ENCODE results near the gene FIBP. TPM values are rescaled to one million over a fixed set of nuclear protein-coding genes. Genes with fewer than 3 reads are reported as not detected.
A peak's percentile ranks its signal among the peaks of the same experiment; 100 is the strongest.

Gene FIBP
- total RNA-seq (2014; rRNA removed; shearing (Covaris generic); ENCODE audit: low replicate concordance), result 61.1 and 89.5 TPM in 2 replicates

GRCh38 chr11:65888163-65888814 is at the start of gene FIBP:
Gene FIBP (minus strand): TSS chr11:65888471. CDS start chr11:65888418, 53 bp downstream.
- in situ Hi-C loops (cut with HindIII; ENCODE audit: low pct_unique_long_range_greater_than_20kb, low sequenced_read_pairs), result no loop called here

GRCh38 chr11:65937766-65938165 is 49.5 kb upstream of the FIBP start:
- no peak for DNase-seq (ENCODE audit: low read depth)
- in situ Hi-C loops (cut with HindIII; ENCODE audit: low pct_unique_long_range_greater_than_20kb, low sequenced_read_pairs), result no loop called here

More at GRCh38 chr11:65888163-65888814, at the start of gene FIBP:
- DNase-seq (ENCODE audit: low read depth), result peak; percentile 92

GRCh38 chr11:65934014-65934413 is 45.7 kb upstream of the FIBP start:
- in situ Hi-C loops (cut with HindIII; ENCODE audit: low pct_unique_long_range_greater_than_20kb, low sequenced_read_pairs), result no loop called here
- DNase-seq (ENCODE audit: low read depth), result no peak

- in situ Hi-C loops (cut with HindIII; ENCODE audit: low pct_unique_long_range_greater_than_20kb, low sequenced_read_pairs), result no loop called here
- no peak for DNase-seq (ENCODE audit: low read depth)
These were observed 44.3 kb upstream of the FIBP start for GRCh38 chr11:65932558-65932919.

- DNase-seq (ENCODE audit: low read depth), result no peak
- in situ Hi-C loops (cut with HindIII; ENCODE audit: low pct_unique_long_range_greater_than_20kb, low sequenced_read_pairs), result no loop called here
These were observed 43.7 kb upstream of the FIBP start for GRCh38 chr11:65931773-65932557.

GRCh38 chr11:65928667-65929066 is 40.4 kb upstream of the FIBP start:
- DNase-seq (ENCODE audit: low read depth), result no peak
- in situ Hi-C loops (cut with HindIII; ENCODE audit: low pct_unique_long_range_greater_than_20kb, low sequenced_read_pairs), result no loop called here

- in situ Hi-C loops (cut with HindIII; ENCODE audit: low pct_unique_long_range_greater_than_20kb, low sequenced_read_pairs), result no loop called here
- no peak for DNase-seq (ENCODE audit: low read depth)
These were observed 39.7 kb upstream of the FIBP start for GRCh38 chr11:65927904-65928397.

- in situ Hi-C loops (cut with HindIII; ENCODE audit: low pct_unique_long_range_greater_than_20kb, low sequenced_read_pairs), result no loop called here
- DNase-seq (ENCODE audit: low read depth), result no peak
These were observed 37.1 kb upstream of the FIBP start for GRCh38 chr11:65925397-65925796.

GRCh38 chr11:65922565-65922964 is 34.3 kb upstream of the FIBP start:
- in situ Hi-C loops (cut with HindIII; ENCODE audit: low pct_unique_long_range_greater_than_20kb, low sequenced_read_pairs), result no loop called here
- DNase-seq (ENCODE audit: low read depth), result no peak

- in situ Hi-C loops (cut with HindIII; ENCODE audit: low pct_unique_long_range_greater_than_20kb, low sequenced_read_pairs), result no loop called here
- DNase-seq (ENCODE audit: low read depth), result no peak
These were observed 33.6 kb upstream of the FIBP start for GRCh38 chr11:65921876-65922275.

- no peak for DNase-seq (ENCODE audit: low read depth)
- in situ Hi-C loops (cut with HindIII; ENCODE audit: low pct_unique_long_range_greater_than_20kb, low sequenced_read_pairs), result no loop called here
These were observed 32.8 kb upstream of the FIBP start for GRCh38 chr11:65921033-65921555.

- DNase-seq (ENCODE audit: low read depth), result no peak
- in situ Hi-C loops (cut with HindIII; ENCODE audit: low pct_unique_long_range_greater_than_20kb, low sequenced_read_pairs), result no loop called here
These were observed 32.1 kb upstream of the FIBP start for GRCh38 chr11:65920372-65920802.

GRCh38 chr11:65919573-65920371 is 31.5 kb upstream of the FIBP start:
- DNase-seq (ENCODE audit: low read depth), result no peak
- in situ Hi-C loops (cut with HindIII; ENCODE audit: low pct_unique_long_range_greater_than_20kb, low sequenced_read_pairs), result no loop called here

- in situ Hi-C loops (cut with HindIII; ENCODE audit: low pct_unique_long_range_greater_than_20kb, low sequenced_read_pairs), result no loop called here
- peak; percentile 88 for DNase-seq (ENCODE audit: low read depth)
These were observed 30.9 kb upstream of the FIBP start, which contains the start of gene DRAP1 for GRCh38 chr11:65919141-65919572. Gene DRAP1 (plus strand): TSS chr11:65919426. CDS start chr11:65919502, 76 bp downstream.

GRCh38 chr11:65918211-65919140 is 30.2 kb upstream of the FIBP start, which contains the start of gene C11orf68:
Gene C11orf68 (minus strand): TSS chr11:65919062. CDS start chr11:65919031, 31 bp downstream.
- DNase-seq (ENCODE audit: low read depth), result no peak
- in situ Hi-C loops (cut with HindIII; ENCODE audit: low pct_unique_long_range_greater_than_20kb, low sequenced_read_pairs), result no loop called here

GRCh38 chr11:65917434-65918210 is 29.4 kb upstream of the FIBP start:
- in situ Hi-C loops (cut with HindIII; ENCODE audit: low pct_unique_long_range_greater_than_20kb, low sequenced_read_pairs), result no loop called here

GRCh38 chr11:65917077-65917433 is 28.8 kb upstream of the FIBP start:
- peak; percentile 31 for DNase-seq (ENCODE audit: low read depth)
- in situ Hi-C loops (cut with HindIII; ENCODE audit: low pct_unique_long_range_greater_than_20kb, low sequenced_read_pairs), result no loop called here

More at GRCh38 chr11:65917434-65918210, 29.4 kb upstream of the FIBP start:
- DNase-seq (ENCODE audit: low read depth), result peak; percentile 49

All from Caki2 (cell line).